Measurements from ENCODE around the gene ITIH5. TPM values are rescaled to one million over a fixed set of nuclear protein-coding genes. Genes with fewer than 3 reads are reported as not detected.

Gene ITIH5
- total and polyA plus RNA-seq, 2 of the 8 experiments (the other 6 are each of a cell fraction or from before 2014, with no cell fraction given): 5.8 to 7.6 TPM

DNA sequence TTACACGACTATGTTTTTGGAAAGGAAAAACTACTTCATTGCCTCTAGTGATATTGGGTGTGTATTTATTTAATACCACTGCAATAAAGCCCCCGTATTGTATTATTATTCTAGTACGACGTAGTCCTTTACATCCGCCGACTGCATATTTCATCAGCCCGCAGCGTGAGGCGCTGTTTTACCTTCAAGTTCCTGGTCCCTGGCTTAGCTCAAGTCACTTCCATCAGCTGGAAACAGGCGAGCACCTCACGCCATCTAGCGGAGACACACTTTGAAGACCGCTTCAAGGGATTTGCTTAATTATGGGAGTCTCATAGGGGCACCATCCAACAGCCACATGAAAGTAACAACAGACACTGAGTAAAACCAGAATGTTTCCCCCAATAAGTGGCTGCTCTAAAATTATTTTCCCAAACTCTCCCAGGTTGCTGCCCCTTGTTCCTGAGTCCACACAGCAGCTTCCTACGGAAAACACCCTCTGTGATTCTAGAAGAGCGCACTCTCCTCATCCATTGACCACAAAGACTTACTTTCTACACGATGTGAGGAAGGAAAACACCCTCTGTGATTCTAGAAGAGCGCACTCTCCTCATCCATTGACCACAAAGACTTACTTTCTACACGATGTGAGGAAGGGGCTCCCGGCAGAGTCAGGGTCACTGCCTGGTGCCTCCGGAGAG is 20.6 kb upstream of the ITIH5 start:
- 33% methylated on average over 20 of the region's 20 CpGs; no CpG with 5 or more reads in 1 of the 2 experiments for WGBS, 2 experiments (ENCODE audit: extremely low coverage in 1 of 2, insufficient coverage in 1 of 2, insufficient read length in 1 of 2, insufficient replicate concordance in 2 of 2, low coverage in 1 of 2, low lambda C conversion rate in 2 of 2, missing lambda C conversion rate in 1 of 2)
- TF ChIP-seq POU5F1 (IDR thresholded peaks at IDR 0.05; ENCODE audit: low read depth, low read length): no peak
- TF ChIP-seq EGR1 (IDR thresholded peaks at IDR 0.05; ENCODE audit: borderline replicate concordance, low read depth, low read length): 0 out of 2 replicates have a peak, but pooled peaks have one; percentile 17
- no peak for TF ChIP-seq HDAC2 (IDR thresholded peaks at IDR 0.05; ENCODE audit: borderline replicate concordance in 1 of 2, low read depth in 2 of 2, low read length in 2 of 2)
- TF ChIP-seq KDM1A (IDR thresholded peaks at IDR 0.05; ENCODE audit: borderline replicate concordance, low read length): no peak
- TF ChIP-seq, protein P1, sequence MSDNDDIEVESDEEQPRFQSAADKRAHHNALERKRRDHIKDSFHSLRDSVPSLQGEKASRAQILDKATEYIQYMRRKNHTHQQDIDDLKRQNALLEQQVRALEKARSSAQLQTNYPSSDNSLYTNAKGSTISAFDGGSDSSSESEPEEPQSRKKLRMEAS (IDR thresholded peaks at IDR 0.05): peak; percentile 38; the same call in 1 of the 2 replicates
- peak in 1 of 2 experiments; percentile 22; a peak in 1 of 3 replicates for TF ChIP-seq EP300 (IDR thresholded peaks at IDR 0.05; ENCODE audit: borderline replicate concordance in 1 of 2, low read depth in 2 of 2, low read length in 2 of 2)
- TF ChIP-seq ATF3 (IDR thresholded peaks at IDR 0.05; ENCODE audit: insufficient read depth, low read depth, low read length): peak; percentile 69
- no peak for TF ChIP-seq FOSL1 (IDR thresholded peaks at IDR 0.05; ENCODE audit: insufficient read depth, low read depth, low read length)
- TF ChIP-seq CHD1 (IDR thresholded peaks at IDR 0.05; ENCODE audit: low read depth, low read length): no peak
- 0 out of 4 replicates have a peak, but pooled peaks of 1 of the 2 experiments have one; percentile 24 for TF ChIP-seq SIN3A (conservative IDR thresholded peaks at IDR 0.05 in 1 of 2, IDR thresholded peaks at IDR 0.05 in 1 of 2; ENCODE audit: low read depth in 1 of 2, low read length in 2 of 2)

More for the DNA sequence above, 20.6 kb upstream of the ITIH5 start:
- no peak overlapping the region for H3K27ac ChIP-seq (ENCODE audit: low read depth, low read length)
- H3K27me3 ChIP-seq (replicated peaks in 1 of 4; ENCODE audit: control insufficient read depth in 3 of 4, extremely low read depth in 1 of 4, insufficient read depth in 3 of 4, low read length in 3 of 4): no peaks in the 10 kb centered on the region
- no peak overlapping the region for H2AK5ac ChIP-seq (ENCODE audit: low read depth, low read length)
- H3K4me3 ChIP-seq (ENCODE audit: extremely low read depth in 1 of 4, insufficient read depth in 2 of 4, low read depth in 3 of 4, low read length in 4 of 4): no peak overlapping the region
- no peak overlapping the region for H3K4me2 ChIP-seq (ENCODE audit: insufficient read depth in 1 of 2, low read depth in 2 of 2, low read length in 2 of 2)
- no peak overlapping the region for H3K18ac ChIP-seq (ENCODE audit: extremely low read depth, low read length)
- H3K4ac ChIP-seq (replicated peaks; ENCODE audit: insufficient read length, low read depth, low read length): no peak overlapping the region
- H4K91ac ChIP-seq (replicated peaks; ENCODE audit: insufficient read length, low read length): no peak overlapping the region
- H3K23me2 ChIP-seq (ENCODE audit: low read depth, low read length): no peaks in the 10 kb centered on the region
- no peak overlapping the region for H3K9ac ChIP-seq (replicated peaks in 1 of 4; ENCODE audit: extremely low read depth in 1 of 4, low read depth in 3 of 4, low read length in 3 of 4)
- H3K4me1 ChIP-seq (replicated peaks in 1 of 4; ENCODE audit: control insufficient read depth in 3 of 4, insufficient read depth in 4 of 4, low read length in 3 of 4): no peaks in the 10 kb centered on the region
- H3K14ac ChIP-seq (ENCODE audit: insufficient read length): no peak overlapping the region
- H2AFZ ChIP-seq (ENCODE audit: low read length): 0 out of 2 replicates have a peak overlapping the region, but pooled peaks have one; percentile 55
- ChIA-PET POLR2A (ENCODE audit: partially characterized antibody) (interaction anchor here (0.9 kb wide), 1 partner anchor 53 kb away, joined by 3 read pairs; no protein-coding TSS in a partner anchor), CTCF (ENCODE audit: partially characterized antibody) (interaction anchor here (0.6 to 6.9 kb wide), 51 partner anchors 10 to 1638 kb away, joined by 3 to 88 read pairs (median 4); partner anchors contain the start of genes ATP5F1C, ITIH5 and KIN)
- no peak overlapping the region for H2BK5ac ChIP-seq (ENCODE audit: low read depth, low read length)
- H4K5ac ChIP-seq (ENCODE audit: insufficient read length, low read depth, low read length): no peak overlapping the region
- H2BK20ac ChIP-seq (ENCODE audit: low read length): no peak overlapping the region
- H3K56ac ChIP-seq (replicated peaks; ENCODE audit: insufficient read length, low read depth, low read length): no peak overlapping the region
- peaks cover 21 to 27% of the 10 kb centered on the region in 2 experiments for H3K9me3 ChIP-seq (ENCODE audit: insufficient read depth in 2 of 2, low read depth in 1 of 2, low read length in 1 of 2)
- no peak overlapping the region for H2BK120ac ChIP-seq (replicated peaks; ENCODE audit: low read depth, low read length)
- no peaks in the 10 kb centered on the region for H3K79me1 ChIP-seq (ENCODE audit: low read depth, low read length)
- H4K8ac ChIP-seq (ENCODE audit: extremely low read depth, insufficient read depth, low read length): no peak overlapping the region; the same call in 1 of the 2 replicates
- no peak overlapping the region for H3K23ac ChIP-seq (ENCODE audit: insufficient read length)
- H4K20me1 ChIP-seq (replicated peaks in 1 of 2; ENCODE audit: control insufficient read depth in 1 of 2, insufficient read depth in 2 of 2, low read length in 2 of 2): no peaks in the 10 kb centered on the region
- H2BK15ac ChIP-seq (ENCODE audit: low read length): no peak overlapping the region
- DNase-seq (ENCODE audit: low read depth in 1 of 2, low spot score in 2 of 2): peak; percentile 77 to 80
- H3K36me3 ChIP-seq (ENCODE audit: control insufficient read depth in 2 of 4, insufficient read depth in 4 of 4, low read length in 3 of 4): no peaks in the 10 kb centered on the region
- H3K79me2 ChIP-seq (ENCODE audit: control insufficient read depth in 1 of 2, insufficient read depth in 2 of 2, low read length in 2 of 2): no peaks in the 10 kb centered on the region
- no peak overlapping the region for H2BK12ac ChIP-seq (ENCODE audit: low read depth, low read length)
- FAIRE-seq: peak; percentile 82

Data from H1 (cell line).